ENCODE measurements around the gene PRSS57. TPM values are rescaled to one million over a fixed set of nuclear protein-coding genes. Genes with fewer than 3 reads are reported as not detected.

Gene PRSS57
- total RNA-seq, 6 experiments from 2014 or later: 0.20 TPM; not detected in 5

DNA sequence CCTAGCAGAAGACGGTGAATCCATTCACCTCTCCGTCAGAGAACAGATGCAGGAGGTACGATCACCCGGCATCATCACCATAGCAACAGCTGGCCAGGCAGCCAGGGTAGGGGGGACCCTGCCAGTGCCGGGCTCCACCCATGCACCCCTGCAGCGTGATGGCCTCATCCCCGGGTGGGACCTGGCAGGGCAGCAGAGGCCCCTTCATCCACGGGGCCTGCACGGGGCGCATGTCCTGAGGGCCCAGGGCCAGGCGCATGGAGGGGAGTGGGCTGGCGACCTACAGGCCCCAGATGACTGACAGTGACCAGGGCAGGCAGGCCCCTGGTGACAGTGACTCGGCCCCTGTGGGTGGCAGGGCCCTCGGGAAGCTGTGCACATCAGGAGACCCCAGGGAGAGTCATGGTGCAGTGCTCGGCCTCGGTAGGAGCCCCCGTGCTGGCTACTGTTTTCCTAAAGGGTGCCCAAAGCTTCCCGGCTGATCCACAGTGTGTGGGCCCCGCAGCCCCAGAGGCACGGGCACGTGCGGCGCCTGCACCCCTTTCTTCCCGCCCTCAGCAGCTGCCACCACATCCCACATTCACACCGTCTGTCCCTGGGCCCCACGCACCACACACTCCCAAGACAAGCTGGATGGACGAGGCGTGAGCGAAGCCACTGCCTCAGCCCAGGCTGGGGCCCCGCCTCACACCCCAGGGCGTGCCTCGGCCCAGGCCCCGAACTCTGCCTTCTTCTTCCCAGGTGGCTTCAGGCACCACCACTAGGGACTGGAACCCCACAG, 37.0 kb downstream of the PRSS57 start:
- DNase-seq: peak in 1 of 3 donors; percentile 17
- intact Hi-C loops (cut with DNase I): no loop called here
- Histone ChIP-seq H3K4me3 (peak overlapping the region in 1 of 3 donors; percentile 94), H3K27me3 (no peaks in the 10 kb centered on the region), H3K9me3 (no peaks in the 10 kb centered on the region), H3K27ac (peak overlapping the region in 1 of 3 donors; percentile 95), H3K4me1 (peaks cover 0 to 41% (median 15%) of the 10 kb centered on the region in 4 donors), H3K36me3 (peaks cover 0 to 6% (median 0%) of the 10 kb centered on the region in 4 donors)
- TF ChIP-seq, protein P1, sequence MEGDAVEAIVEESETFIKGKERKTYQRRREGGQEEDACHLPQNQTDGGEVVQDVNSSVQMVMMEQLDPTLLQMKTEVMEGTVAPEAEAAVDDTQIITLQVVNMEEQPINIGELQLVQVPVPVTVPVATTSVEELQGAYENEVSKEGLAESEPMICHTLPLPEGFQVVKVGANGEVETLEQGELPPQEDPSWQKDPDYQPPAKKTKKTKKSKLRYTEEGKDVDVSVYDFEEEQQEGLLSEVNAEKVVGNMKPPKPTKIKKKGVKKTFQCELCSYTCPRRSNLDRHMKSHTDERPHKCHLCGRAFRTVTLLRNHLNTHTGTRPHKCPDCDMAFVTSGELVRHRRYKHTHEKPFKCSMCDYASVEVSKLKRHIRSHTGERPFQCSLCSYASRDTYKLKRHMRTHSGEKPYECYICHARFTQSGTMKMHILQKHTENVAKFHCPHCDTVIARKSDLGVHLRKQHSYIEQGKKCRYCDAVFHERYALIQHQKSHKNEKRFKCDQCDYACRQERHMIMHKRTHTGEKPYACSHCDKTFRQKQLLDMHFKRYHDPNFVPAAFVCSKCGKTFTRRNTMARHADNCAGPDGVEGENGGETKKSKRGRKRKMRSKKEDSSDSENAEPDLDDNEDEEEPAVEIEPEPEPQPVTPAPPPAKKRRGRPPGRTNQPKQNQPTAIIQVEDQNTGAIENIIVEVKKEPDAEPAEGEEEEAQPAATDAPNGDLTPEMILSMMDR (IDR thresholded peaks at IDR 0.05): no peak
- no peak for TF ChIP-seq POLR2A (IDR thresholded peaks at IDR 0.05)
- no CpG with 5 or more reads among the region's 33 CpGs for WGBS (ENCODE audit: insufficient coverage, low coverage, low lambda C conversion rate, missing lambda C conversion rate)
- no peak for ATAC-seq

DNA sequence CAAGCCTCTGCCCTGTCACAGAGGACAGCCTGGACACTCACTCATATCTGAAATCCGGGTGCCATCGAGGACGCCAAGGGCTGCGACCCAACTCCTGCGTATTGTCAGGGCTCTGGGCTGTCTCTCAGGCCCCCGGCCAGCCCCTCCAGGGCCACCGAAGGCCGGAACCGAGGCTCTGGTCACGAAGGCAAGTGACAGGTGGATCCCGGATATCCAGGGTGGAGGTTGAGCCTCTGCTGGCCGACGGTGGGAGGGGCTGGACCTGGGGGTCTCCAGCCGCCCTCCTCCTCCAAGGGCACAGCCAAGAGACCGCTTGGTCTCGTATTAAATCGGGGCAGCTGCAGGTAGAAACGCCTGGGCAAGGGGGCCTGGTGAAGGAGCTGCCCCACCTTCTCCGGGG, 37.6 kb downstream of the PRSS57 start:
- intact Hi-C loops (cut with DNase I): no loop called here
- H3K4me3 ChIP-seq: peak overlapping the region in 2 of 3 donors; percentile 2 to 7
- DNase-seq (no peak), ATAC-seq (no peak)
- no peaks in the 10 kb centered on the region for H3K9me3 ChIP-seq
- H3K27ac ChIP-seq: peak overlapping the region in 1 of 3 donors; percentile 24
- no peak for TF ChIP-seq POLR2A (IDR thresholded peaks at IDR 0.05)
- TF ChIP-seq, protein P1 (IDR thresholded peaks at IDR 0.05): no peak
- WGBS (ENCODE audit: insufficient coverage, low coverage, low lambda C conversion rate, missing lambda C conversion rate): 25% methylated on average over 8 of the region's 19 CpGs
- H3K4me1 ChIP-seq: peaks cover 0 to 41% (median 15%) of the 10 kb centered on the region in 4 donors
- no peaks in the 10 kb centered on the region for H3K27me3 ChIP-seq
- H3K36me3 ChIP-seq: peaks cover 0 to 11% (median 0%) of the 10 kb centered on the region in 4 donors

DNA sequence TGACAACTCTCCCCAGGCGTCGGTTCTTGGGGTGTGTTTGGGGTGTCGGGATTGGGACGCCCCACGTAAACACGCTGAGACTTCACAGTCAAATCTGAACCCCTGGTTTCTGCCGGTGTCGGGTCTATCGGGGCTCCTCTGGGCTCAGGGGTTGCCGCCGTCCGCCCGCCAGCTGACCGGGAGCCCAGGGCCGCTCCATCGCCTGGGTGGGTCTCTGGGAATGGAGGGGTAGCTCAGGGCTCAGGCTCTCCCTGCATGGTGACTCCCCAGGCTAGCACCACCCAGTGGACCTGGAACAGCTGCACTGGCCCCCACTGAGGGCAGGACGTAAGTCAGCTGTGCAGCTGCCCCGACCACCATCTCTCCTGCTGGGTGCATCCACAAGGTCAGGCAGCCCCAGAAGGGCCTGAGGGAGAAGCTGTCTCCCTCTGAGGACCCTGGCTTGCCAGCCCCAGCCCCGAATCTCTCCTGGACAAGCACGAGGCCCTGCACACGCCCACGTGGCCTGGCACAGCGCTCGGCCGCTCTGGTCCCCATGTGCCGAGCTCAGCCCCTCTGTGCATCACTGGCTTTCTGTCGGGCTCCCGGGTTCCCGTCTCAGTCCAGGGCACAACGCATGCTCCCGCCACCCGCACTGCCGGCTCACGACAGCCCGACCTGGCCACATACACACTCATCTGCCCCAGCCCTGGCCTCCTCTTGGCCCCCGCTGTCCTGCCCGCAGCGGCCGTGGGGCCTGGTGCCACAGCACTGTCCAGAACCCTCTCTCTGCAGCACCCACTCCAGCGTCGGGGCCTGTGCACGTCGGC, 38.3 kb downstream of the PRSS57 start:
- Histone ChIP-seq H3K4me3 (peak overlapping the region in 1 of 3 donors; percentile 7), H3K27ac (no peak overlapping the region), H3K4me1 (peaks cover 0 to 41% (median 15%) of the 10 kb centered on the region in 4 donors), H3K36me3 (peaks cover 0 to 16% (median 1%) of the 10 kb centered on the region in 4 donors), H3K9me3 (no peaks in the 10 kb centered on the region), H3K27me3 (no peaks in the 10 kb centered on the region)
- DNase-seq (peak in 1 of 3 donors; percentile 21), ATAC-seq (no peak)
- TF ChIP-seq, protein P1 (IDR thresholded peaks at IDR 0.05): no peak
- TF ChIP-seq POLR2A (IDR thresholded peaks at IDR 0.05): no peak
- WGBS (ENCODE audit: insufficient coverage, low coverage, low lambda C conversion rate, missing lambda C conversion rate): 31% methylated on average over 21 of the region's 43 CpGs
- intact Hi-C loops (cut with DNase I): no loop called here

DNA sequence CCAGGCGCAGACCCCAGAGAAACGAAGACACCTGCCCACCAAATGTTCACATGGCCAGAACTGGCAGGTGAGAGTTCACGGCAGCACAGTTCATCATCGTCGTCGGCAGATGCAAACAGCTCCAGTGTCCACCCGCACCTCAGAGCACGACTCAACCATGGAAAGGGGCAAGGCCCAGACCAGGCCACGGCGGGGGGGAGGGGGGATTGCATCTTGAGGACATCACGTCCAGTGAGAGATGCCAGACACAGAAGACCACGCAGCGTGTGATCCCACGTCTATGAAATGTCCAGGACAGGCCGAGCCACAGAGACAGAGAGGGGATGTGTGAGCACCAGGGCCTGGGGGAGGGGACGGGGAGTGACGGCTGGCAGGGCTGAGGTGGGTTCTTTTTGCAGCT, 39.6 kb downstream of the PRSS57 start:
- Histone ChIP-seq H3K36me3 (peaks cover 0 to 28% (median 7%) of the 10 kb centered on the region in 4 donors), H3K27me3 (no peaks in the 10 kb centered on the region), H3K27ac (no peak overlapping the region), H3K4me1 (peaks cover 0 to 40% (median 15%) of the 10 kb centered on the region in 4 donors), H3K4me3 (no peak overlapping the region), H3K9me3 (no peaks in the 10 kb centered on the region)
- ATAC-seq (no peak), DNase-seq (no peak)
- TF ChIP-seq, protein P1 (IDR thresholded peaks at IDR 0.05): no peak
- TF ChIP-seq POLR2A (IDR thresholded peaks at IDR 0.05): no peak
- intact Hi-C loops (cut with DNase I): no loop called here
- 46% methylated on average over 5 of the region's 17 CpGs for WGBS (ENCODE audit: insufficient coverage, low coverage, low lambda C conversion rate, missing lambda C conversion rate)
